Lower leg skin (tissue), 4 donors: Measurements from ENCODE around the gene HEATR5A. TPM values are rescaled to one million over a fixed set of nuclear protein-coding genes. Genes with fewer than 3 reads are reported as not detected.

Experiments used
- DNase-seq, 2 donors: peaks; one replicate each; pipeline ENCODE4 v3.0.0-alpha.2; 2019; ENCODE audit warnings: low spot score in 2 of 2
- H3K4me3 ChIP-seq: fragments of 200-600 bp; sonication (generic); 2 replicates; pipeline ENCODE4 v1.5.1; 2017; ENCODE audit warnings: mild to moderate bottlenecking, low read depth; ENCODE audit not compliant: poor library complexity, severe bottlenecking
- POLR2A ChIP-seq, 2 donors: fragments of 450-650 bp; IDR thresholded peaks; one replicate each; pipeline ENCODE4 v1.6.1; 2016 to 2017; ENCODE audit warnings: antibody characterized with exemption in 2 of 2, mild to moderate bottlenecking in 1 of 2, moderate library complexity in 1 of 2
- WGBS, 2 donors: methylation state at CpG; one replicate each; pipeline ENCODE4 v1.1.5; 2018; 5-methylcytosine and 5-hydroxymethylcytosine counted together
- intact Hi-C: fragments of 100-400 bp; cut with DNase I; formaldehyde crosslinking; loops from one replicate; pipeline ENCODE4 v1.15.0; 2023; ENCODE audit warnings: low total_unique reads
- total RNA-seq, 4 donors: library from RNA; depleted of rRNA; stranded (reverse); fragments of >200 nt; gene quantifications; one replicate each; pipeline ENCODE4 v1.1.0, GENCODE V29; 2016
- TF ChIP-seq, protein P1 (sequence below), 3 donors: fragments of 450-650 bp; IDR thresholded peaks; one replicate each; pipeline ENCODE4 v1.5.1; 2016; ENCODE audit warnings: antibody characterized with exemption in 3 of 3, mild to moderate bottlenecking in 3 of 3, moderate library complexity in 2 of 3

Gene HEATR5A
- total RNA-seq, 4 donors from 2014 or later: 7.3 to 11.6 (median 9.8) TPM

DNA sequence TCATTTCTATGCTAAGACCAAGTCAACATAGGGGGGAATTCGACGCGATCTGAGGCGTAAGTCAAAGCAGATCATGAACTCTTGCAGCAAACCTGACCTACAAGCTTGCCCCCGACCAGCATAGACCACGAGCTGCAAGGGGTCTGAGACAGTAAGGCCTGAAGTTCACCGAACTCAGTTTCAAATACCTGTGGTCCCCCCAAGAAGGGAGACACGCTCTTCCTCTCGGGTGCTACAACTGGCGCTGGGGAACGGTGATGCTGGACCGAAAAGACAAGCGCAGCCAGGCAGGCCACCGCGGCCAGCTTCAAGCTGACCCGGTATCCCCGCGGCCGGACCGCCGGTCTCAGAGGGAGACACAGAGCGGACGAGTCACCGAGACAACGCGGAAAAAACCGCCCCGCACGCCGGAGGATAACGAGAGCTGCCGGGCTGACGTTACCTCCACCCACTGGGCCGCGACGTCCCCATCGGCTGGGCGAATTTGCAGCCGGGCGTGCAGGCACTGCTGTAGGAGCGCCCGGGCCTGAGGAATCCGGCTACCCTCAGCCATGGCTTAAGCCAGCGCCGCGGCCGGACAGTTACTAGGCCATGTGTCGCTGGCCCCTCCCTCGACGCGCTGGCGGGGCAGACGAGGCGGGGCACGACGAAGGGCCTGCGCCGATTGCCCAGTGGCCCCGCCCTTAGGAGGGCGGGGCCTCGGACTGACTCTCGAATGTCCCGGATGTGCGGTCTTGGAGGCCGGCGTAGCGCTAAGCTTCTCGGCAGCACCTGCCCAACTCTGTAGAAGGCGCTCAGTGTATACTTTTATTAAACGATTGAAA is 36.7 kb upstream of the HEATR5A start, which contains the start of gene DTD2:
TSS of gene DTD2 (minus strand) at position 666 of the 824 bp plus-strand sequence. CDS start at position 553, 113 bp downstream.
- intact Hi-C loops: no loop called here
- WGBS, 2 donors: 1% methylated on average over 42 to 57 of the region's 70 CpGs

DNA sequence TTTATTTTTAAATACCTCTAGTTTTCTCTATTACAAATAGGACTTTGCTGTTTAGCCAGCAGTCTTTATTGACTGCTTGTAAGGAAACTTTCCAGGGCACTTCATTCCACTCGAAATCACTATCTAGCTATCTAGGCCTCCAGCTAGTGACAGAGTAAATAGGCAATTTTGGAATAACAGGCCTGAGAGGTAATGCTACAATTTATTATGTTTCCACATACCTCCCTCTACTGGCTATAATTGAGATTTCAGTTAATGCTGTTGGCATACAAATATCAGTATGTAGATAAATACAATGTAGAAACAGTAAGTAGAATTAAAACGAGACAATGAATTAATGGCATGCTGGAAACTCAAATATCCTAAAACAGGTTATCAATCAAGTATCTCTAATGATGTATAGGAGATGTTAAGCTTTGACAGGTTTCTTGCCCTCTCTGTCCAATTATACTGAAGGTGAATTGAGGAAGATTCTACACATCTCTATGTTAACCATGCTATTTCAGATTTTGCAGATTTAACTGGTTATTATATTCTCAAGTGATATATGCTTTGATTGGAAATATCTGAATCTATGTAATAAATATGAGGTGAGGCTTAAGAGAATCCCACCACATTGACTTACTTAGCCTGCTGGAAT is 29.7 kb upstream of the HEATR5A start:
- intact Hi-C loops: no loop called here
- no peak for DNase-seq
- 9 to 22% methylated on average over 2 of the region's 2 CpGs for WGBS, 2 donors

More for the DNA sequence above, 36.7 kb upstream of the HEATR5A start, which contains the start of gene DTD2:
- peak; percentile 93 to 98 for DNase-seq
- peak within 1 kb of the TSS; percentile 60 for H3K4me3 ChIP-seq
- TF ChIP-seq POLR2A (IDR thresholded peaks at IDR 0.05): no peak
- TF ChIP-seq, protein P1, sequence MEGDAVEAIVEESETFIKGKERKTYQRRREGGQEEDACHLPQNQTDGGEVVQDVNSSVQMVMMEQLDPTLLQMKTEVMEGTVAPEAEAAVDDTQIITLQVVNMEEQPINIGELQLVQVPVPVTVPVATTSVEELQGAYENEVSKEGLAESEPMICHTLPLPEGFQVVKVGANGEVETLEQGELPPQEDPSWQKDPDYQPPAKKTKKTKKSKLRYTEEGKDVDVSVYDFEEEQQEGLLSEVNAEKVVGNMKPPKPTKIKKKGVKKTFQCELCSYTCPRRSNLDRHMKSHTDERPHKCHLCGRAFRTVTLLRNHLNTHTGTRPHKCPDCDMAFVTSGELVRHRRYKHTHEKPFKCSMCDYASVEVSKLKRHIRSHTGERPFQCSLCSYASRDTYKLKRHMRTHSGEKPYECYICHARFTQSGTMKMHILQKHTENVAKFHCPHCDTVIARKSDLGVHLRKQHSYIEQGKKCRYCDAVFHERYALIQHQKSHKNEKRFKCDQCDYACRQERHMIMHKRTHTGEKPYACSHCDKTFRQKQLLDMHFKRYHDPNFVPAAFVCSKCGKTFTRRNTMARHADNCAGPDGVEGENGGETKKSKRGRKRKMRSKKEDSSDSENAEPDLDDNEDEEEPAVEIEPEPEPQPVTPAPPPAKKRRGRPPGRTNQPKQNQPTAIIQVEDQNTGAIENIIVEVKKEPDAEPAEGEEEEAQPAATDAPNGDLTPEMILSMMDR (IDR thresholded peaks at IDR 0.05): peak in 1 of 3 donors; percentile 71

DNA sequence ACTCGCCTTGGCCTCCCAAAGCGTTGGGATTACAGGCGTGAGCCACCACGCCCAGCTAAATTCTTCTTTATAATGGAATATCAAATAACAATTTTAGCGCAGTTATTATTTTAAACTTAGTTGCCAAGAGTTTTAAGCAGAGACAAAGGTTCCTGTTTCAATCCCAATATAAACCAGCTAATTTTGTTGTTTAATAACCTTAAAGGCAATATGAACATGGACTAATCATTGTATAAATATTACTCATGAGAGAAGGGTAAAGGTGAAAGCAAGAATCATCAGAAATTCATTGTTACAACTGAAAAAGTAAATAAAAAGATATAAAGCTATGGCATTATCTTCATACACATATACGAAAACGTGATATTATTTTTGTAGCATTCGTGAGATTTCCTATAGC is 28.8 kb upstream of the HEATR5A start:
- 71 to 83% methylated on average over 8 of the region's 8 CpGs for WGBS, 2 donors
- H3K4me3 ChIP-seq: no peak overlapping the region
- DNase-seq: no peak
- no peak for TF ChIP-seq POLR2A (IDR thresholded peaks at IDR 0.05)
- TF ChIP-seq, protein P1 (IDR thresholded peaks at IDR 0.05): no peak
- intact Hi-C loops: no loop called here

More for the DNA sequence above, 29.7 kb upstream of the HEATR5A start:
- H3K4me3 ChIP-seq: no peak overlapping the region
- TF ChIP-seq POLR2A (IDR thresholded peaks at IDR 0.05): no peak
- TF ChIP-seq, protein P1 (IDR thresholded peaks at IDR 0.05): no peak

DNA sequence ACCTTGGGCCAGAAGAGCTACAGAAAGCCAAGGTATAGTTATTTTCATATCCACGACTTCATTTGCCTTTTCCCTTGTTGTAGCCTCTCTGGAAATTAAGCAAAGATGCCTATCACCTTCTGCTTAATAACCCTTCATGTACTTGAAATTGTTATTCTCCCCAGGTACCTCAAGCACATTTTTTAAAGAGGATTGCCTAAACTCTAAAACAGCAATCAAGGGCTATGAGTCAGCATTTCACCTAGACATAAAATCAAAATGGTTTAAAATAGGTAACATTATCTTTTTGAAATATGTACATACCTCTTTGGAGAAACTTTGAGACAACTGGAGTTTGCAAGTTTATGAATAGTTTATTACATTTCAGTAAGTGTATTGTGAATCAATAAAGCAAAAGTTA is 25.4 kb upstream of the HEATR5A start:
- H3K4me3 ChIP-seq: no peak overlapping the region
- TF ChIP-seq, protein P1 (IDR thresholded peaks at IDR 0.05): no peak
- no peak for TF ChIP-seq POLR2A (IDR thresholded peaks at IDR 0.05)
- DNase-seq: no peak
- intact Hi-C loops: no loop called here
- 74 to 90% methylated on average over 1 of the region's 1 CpG for WGBS, 2 donors

DNA sequence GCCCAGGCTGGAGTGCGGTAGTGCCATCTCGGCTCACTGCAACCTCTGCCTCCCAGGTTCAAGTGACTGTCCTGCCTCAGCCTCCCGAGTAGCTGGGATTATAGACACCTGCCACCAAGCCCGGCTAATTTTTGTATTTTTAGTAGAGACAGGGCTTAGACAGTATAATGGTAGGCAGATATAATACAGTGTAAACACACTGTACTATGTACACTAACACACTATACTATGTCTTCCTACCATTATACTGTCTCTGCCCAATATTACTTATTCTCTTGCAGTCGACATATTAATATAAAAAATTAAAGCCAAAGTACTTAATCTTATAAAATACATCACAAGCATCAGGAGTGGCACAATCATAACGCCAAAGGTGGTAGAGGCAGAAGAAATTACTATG is 21.9 kb upstream of the HEATR5A start:
- WGBS, 2 donors: 89 to 92% methylated on average over 6 of the region's 6 CpGs
- intact Hi-C loops: no loop called here
- H3K4me3 ChIP-seq: no peak overlapping the region
- TF ChIP-seq, protein P1 (IDR thresholded peaks at IDR 0.05): no peak
- TF ChIP-seq POLR2A (IDR thresholded peaks at IDR 0.05): no peak
- DNase-seq: no peak
